CD14-positive monocyte (primary cell): Measurements from ENCODE around the gene ARMC9. TPM values are rescaled to one million over a fixed set of nuclear protein-coding genes. Genes with fewer than 3 reads are reported as not detected.
A peak's percentile ranks its signal among the peaks of the same experiment; 100 is the strongest.

Experiments used
- DNase-seq, 3 donors: peaks; one replicate each; pipeline ENCODE4 v3.0.0-alpha.2; 2011 to 2022
- H2AFZ ChIP-seq: 2 replicates; pipeline ENCODE4 v1.6.0; 2012; ENCODE audit warnings: mild to moderate bottlenecking, low read depth, low read length, inconsistent platforms; ENCODE audit not compliant: insufficient read depth, poor library complexity, severe bottlenecking
- H3K27ac ChIP-seq, 2 donors: 1 replicate in 1 of 2; 2 replicates in 1 of 2; pipeline ENCODE4 v1.5.1; 2012 to 2013; ENCODE audit warnings: low read length in 2 of 2, control low read depth in 1 of 2, inconsistent platforms in 1 of 2, low read depth in 1 of 2, mild to moderate bottlenecking in 1 of 2
- H3K27me3 ChIP-seq, 2 donors: one replicate each; pipeline versions ENCODE4 v1.6.0 to v1.6.1; 2011 to 2013; ENCODE audit warnings: low read length in 2 of 2; ENCODE audit not compliant: control insufficient read depth in 2 of 2, insufficient read depth in 2 of 2
- H3K36me3 ChIP-seq, 2 donors: replicated peaks in 1 of 2; 1 replicate in 1 of 2; 2 replicates in 1 of 2; pipeline versions ENCODE4 v1.5.1 to v1.6.1; 2012 to 2013; ENCODE audit warnings: low read length in 2 of 2, control low read depth in 1 of 2, inconsistent platforms in 1 of 2, mild to moderate bottlenecking in 1 of 2; ENCODE audit not compliant: insufficient read depth in 2 of 2, control insufficient read depth in 1 of 2
- H3K4me1 ChIP-seq, 2 donors: 1 replicate in 1 of 2; 2 replicates in 1 of 2; pipeline versions ENCODE4 v1.5.1 to v1.6.1; 2012 to 2013; ENCODE audit warnings: low read length in 2 of 2, control low read depth in 1 of 2, inconsistent platforms in 1 of 2, mild to moderate bottlenecking in 1 of 2, moderate library complexity in 1 of 2; ENCODE audit not compliant: insufficient read depth in 2 of 2, control insufficient read depth in 1 of 2
- H3K4me2 ChIP-seq: replicated peaks from 2 replicates; pipeline ENCODE3; 2012; ENCODE audit warnings: low read length, moderate library complexity, mild to moderate bottlenecking; ENCODE audit not compliant: poor library complexity, severe bottlenecking; ENCODE audit errors: extremely low read depth
- H3K4me3 ChIP-seq, 3 experiments: fragments of 200-600 bp in 1 of 3; sonication (generic) in 1 of 3; replicated peaks in 1 of 3; 1 replicate in 2 of 3; 2 replicates in 1 of 3; pipeline ENCODE4 v1.5.1; 2011 to 2013; ENCODE audit warnings: low read length in 3 of 3, mild to moderate bottlenecking in 3 of 3, control low read depth in 2 of 3, low read depth in 2 of 3, inconsistent platforms in 1 of 3, moderate library complexity in 1 of 3
- H3K79me2 ChIP-seq: 2 replicates; pipeline ENCODE4 v1.6.0; 2012; ENCODE audit warnings: mild to moderate bottlenecking, control low read depth, inconsistent platforms, low read length, moderate library complexity; ENCODE audit not compliant: insufficient read depth
- H3K9ac ChIP-seq: 2 replicates; pipeline ENCODE4 v1.6.0; 2017; ENCODE audit warnings: low read length, mild to moderate bottlenecking; ENCODE audit not compliant: insufficient read depth, poor library complexity, severe bottlenecking
- H3K9me3 ChIP-seq, 2 donors: replicated peaks in 1 of 2; 1 replicate in 1 of 2; 2 replicates in 1 of 2; pipeline versions ENCODE4 v1.5.1 to v1.6.1; 2012 to 2013; ENCODE audit warnings: low read length in 2 of 2, control low read depth in 1 of 2; ENCODE audit not compliant: control insufficient read depth in 1 of 2, insufficient read depth in 1 of 2
- H4K20me1 ChIP-seq: 2 replicates; pipeline ENCODE4 v1.6.0; 2012; ENCODE audit warnings: mild to moderate bottlenecking, low read length, control low read depth, moderate library complexity; ENCODE audit not compliant: insufficient read depth
- H3K27ac Mint-ChIP-seq, 7 donors: one replicate each; pipeline ENCODE4 v1.8.0; 2020; ENCODE audit warnings: mild to moderate bottlenecking in 7 of 7, mixed read lengths in 7 of 7, moderate library complexity in 6 of 7, inconsistent platforms in 2 of 7
- H3K27me3 Mint-ChIP-seq, 3 donors: one replicate each; pipeline ENCODE4 v1.8.0; 2021 to 2022; ENCODE audit warnings: low read depth in 3 of 3, mild to moderate bottlenecking in 3 of 3, mixed read lengths in 3 of 3, moderate library complexity in 3 of 3, inconsistent platforms in 1 of 3
- H3K36me3 Mint-ChIP-seq, 2 donors: one replicate each; pipeline ENCODE4 v1.8.0; 2020; ENCODE audit warnings: mixed read lengths in 2 of 2, inconsistent platforms in 1 of 2, mild to moderate bottlenecking in 1 of 2
- H3K4me1 Mint-ChIP-seq: one replicate; pipeline ENCODE4 v1.8.0; 2020; ENCODE audit warnings: mild to moderate bottlenecking, mixed read lengths
- H3K4me3 Mint-ChIP-seq, 2 donors: one replicate each; pipeline ENCODE4 v1.8.0; 2020; ENCODE audit warnings: mild to moderate bottlenecking in 2 of 2, mixed read lengths in 2 of 2, moderate library complexity in 1 of 2
- H3K9me3 Mint-ChIP-seq, 7 donors: one replicate each; pipeline ENCODE4 v1.8.0; 2020 to 2022; ENCODE audit warnings: mixed read lengths in 7 of 7, mild to moderate bottlenecking in 6 of 7, moderate library complexity in 6 of 7, inconsistent platforms in 2 of 7
- CTCF ChIP-seq: fragments of 200-600 bp; IDR thresholded peaks from one replicate; pipeline ENCODE4 v1.8.0; 2022; ENCODE audit warnings: antibody characterized with exemption, mild to moderate bottlenecking
- WGBS: methylation state at CpG from one replicate; pipeline ENCODE4 v1.1.5; 2013; ENCODE audit warnings: missing lambda C conversion rate; ENCODE audit not compliant: insufficient coverage; 5-methylcytosine and 5-hydroxymethylcytosine counted together
- intact Hi-C, 2 donors: fragments of 100-400 bp; cut with micrococcal nuclease; formaldehyde crosslinking; loops; one replicate each; pipeline versions ENCODE4 v1.15.0 to v1.15.1; 2023
- polyA plus RNA-seq, 3 donors: library from polyadenylated mRNA; depleted of rRNA in 1 of 3; unstranded in 2 of 3; stranded (reverse) in 1 of 3; fragments of 300-500 nt in 2 of 3; fragments of >200 nt in 1 of 3; fragmentation: Illumina TruSeq in 2 of 3; gene quantifications; 1 replicate in 2 of 3; 2 replicates in 1 of 3; pipeline ENCODE4 v1.2.3, GENCODE V29; 2012 to 2021

ARMC9 gene
- polyA plus RNA-seq, 3 donors, result 0.07 to 0.27 TPM; not detected in 1

- Histone ChIP-seq H3K4me1 (peaks cover 33 to 43% of the 10 kb centered on the region in 2 donors), H3K79me2 (peaks cover 9% of the 10 kb centered on the region), H3K4me2 (peak overlapping the region; percentile 70), H3K9ac (peak overlapping the region; percentile 32), H3K4me3 (peak overlapping the region in 2 of 3 experiments; percentile 7 to 60), H4K20me1 (no peaks in the 10 kb centered on the region), H3K36me3 (no peaks in the 10 kb centered on the region), H3K9me3 (no peaks in the 10 kb centered on the region), H3K27ac (no peak overlapping the region), H2AFZ (peak overlapping the region; percentile 61), H3K27me3 (peaks cover 0 to 10% of the 10 kb centered on the region in 2 donors)
- Mint-ChIP-seq H3K27me3 (peaks cover 18 to 29% (median 25%) of the 10 kb centered on the region in 3 donors), H3K4me3 (peak overlapping the region; percentile 71 to 82), H3K4me1 (peaks cover 45% of the 10 kb centered on the region), H3K27ac (no peak overlapping the region), H3K36me3 (peaks cover 0 to 3% of the 10 kb centered on the region in 2 donors), H3K9me3 (peaks cover 0 to 6% (median 2%) of the 10 kb centered on the region in 7 donors)
- no peak for TF ChIP-seq CTCF
- no peak for DNase-seq
- intact Hi-C loops, result no loop called here
- 6% methylated on average over 36 of the region's 41 CpGs for WGBS
Observed at GRCh38 chr2:231396058-231396821, 197.8 kb downstream of the ARMC9 start.

GRCh38 chr2:231397011-231397927 is 198.8 kb downstream of the ARMC9 start:
- intact Hi-C loops, result no loop called here
- no peak overlapping the region for H3K4me3 Mint-ChIP-seq
- DNase-seq, result no peak
- peaks cover 0 to 6% (median 2%) of the 10 kb centered on the region in 7 donors for H3K9me3 Mint-ChIP-seq
- no peak overlapping the region for H3K27ac ChIP-seq
- no peaks in the 10 kb centered on the region for H3K9me3 ChIP-seq
- H3K9ac ChIP-seq, result no peak overlapping the region
- no peak overlapping the region for H3K4me2 ChIP-seq
- H3K4me1 Mint-ChIP-seq, result peaks cover 35% of the 10 kb centered on the region
- H3K4me3 ChIP-seq, result no peak overlapping the region
- H3K4me1 ChIP-seq, result peaks cover 24 to 33% of the 10 kb centered on the region in 2 donors
- no peaks in the 10 kb centered on the region for H4K20me1 ChIP-seq
- peaks cover 15 to 29% (median 19%) of the 10 kb centered on the region in 3 donors for H3K27me3 Mint-ChIP-seq
- no peak for TF ChIP-seq CTCF
- H3K27ac Mint-ChIP-seq, result no peak overlapping the region
- H2AFZ ChIP-seq, result no peak overlapping the region
- H3K36me3 Mint-ChIP-seq, result no peaks in the 10 kb centered on the region
- peaks cover 9% of the 10 kb centered on the region for H3K79me2 ChIP-seq
- H3K27me3 ChIP-seq, result peaks cover 0 to 10% of the 10 kb centered on the region in 2 donors
- H3K36me3 ChIP-seq, result no peaks in the 10 kb centered on the region
- WGBS, result over 99% methylated on average over 14 of the region's 22 CpGs
